Measurements from ENCODE around the gene ZBTB43. TPM values are rescaled to one million over a fixed set of nuclear protein-coding genes. Genes with fewer than 3 reads are reported as not detected.
"Not testable (repeated sequence)": the region's sequence is repeated elsewhere in the genome, so short reads cannot be mapped to it uniquely, and the experiment has no call there.

The ZBTB43 gene
- polyA plus RNA-seq, 4 donors, result 10.4 to 15.5 (median 14.5) TPM

DNA sequence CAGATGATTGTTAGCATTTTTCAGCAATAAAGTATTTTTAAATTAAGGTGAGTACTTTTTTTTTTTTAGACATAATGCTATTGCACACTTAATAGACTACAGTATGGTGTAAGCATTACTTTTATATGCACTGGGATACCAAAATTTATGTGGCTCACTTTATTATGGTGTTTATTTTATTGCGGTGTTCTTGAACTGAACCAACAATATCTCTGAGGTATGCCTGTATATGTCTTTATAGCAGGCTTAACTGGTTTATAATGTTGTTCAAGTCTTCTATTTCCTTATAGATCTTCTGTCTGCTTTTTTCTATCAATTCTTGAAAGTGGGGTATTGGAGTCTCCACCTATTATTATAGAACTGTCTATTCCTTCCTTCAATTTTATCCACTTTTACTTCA is 18.0 kb downstream of the ZBTB43 start:
- no peak for DNase-seq (ENCODE audit: low read depth in 4 of 4, low spot score in 2 of 4)

DNA sequence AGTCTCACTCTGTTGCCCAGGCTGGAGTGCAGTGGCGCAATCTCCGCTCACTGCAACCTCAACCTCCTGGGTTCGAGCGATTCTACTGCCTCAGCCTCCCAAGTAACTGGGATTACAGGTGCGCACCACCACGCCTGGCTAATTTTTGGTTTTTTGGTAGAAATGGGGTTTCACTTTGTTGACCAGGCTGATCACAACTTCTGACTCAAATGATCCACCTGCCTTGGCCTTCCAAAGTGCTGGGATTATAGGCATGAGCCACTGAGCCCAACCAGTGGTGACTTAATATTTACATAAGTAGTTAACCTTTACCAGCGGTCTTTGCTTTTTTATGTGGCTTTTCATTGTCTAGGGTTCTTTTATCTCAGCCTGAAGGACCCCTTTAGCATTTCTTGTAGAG is 19.2 kb downstream of the ZBTB43 start:
- DNase-seq (ENCODE audit: low read depth in 4 of 4, low spot score in 2 of 4), result not testable (repeated sequence)

DNA sequence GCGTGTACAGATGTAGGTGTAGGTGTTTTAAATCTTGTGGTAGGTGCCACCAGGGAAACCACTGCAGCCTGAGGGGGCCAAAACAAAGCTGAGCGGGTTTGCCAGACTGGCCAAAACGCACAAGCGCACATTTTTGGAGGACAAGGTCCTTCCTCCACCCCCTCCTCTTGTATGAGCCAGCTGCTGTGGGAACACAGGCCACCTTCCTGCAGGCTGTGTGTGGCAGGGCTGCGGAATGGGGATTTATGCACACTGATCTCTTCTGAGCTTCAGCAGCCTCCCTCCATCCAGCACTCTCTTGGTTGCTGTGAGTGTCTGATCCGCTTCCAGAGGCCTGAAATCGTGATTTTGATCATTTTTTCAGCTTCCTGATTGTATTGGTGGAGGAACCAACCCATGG is 22.4 kb downstream of the ZBTB43 start:
- no peak for DNase-seq (ENCODE audit: low read depth in 4 of 4, low spot score in 2 of 4)

DNA sequence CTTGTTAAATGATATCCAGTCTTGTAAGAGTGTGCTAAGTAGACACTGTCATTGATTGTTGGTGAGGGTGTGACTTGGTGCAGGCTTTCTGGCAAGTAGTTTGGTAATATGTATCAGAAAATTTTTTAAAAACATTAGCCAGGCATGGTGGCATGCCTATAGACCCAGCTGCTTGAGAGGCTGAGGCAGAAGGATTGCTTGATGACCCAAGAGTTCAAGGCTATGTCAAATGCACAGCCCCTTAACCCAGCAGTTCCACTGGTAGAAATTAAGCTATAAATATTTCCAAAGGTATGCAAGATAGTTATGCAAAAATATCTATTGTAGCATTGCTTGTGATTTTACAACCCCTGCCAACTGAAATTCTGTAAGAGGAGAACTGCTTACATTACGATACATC is 24.2 kb downstream of the ZBTB43 start:
- DNase-seq (ENCODE audit: low read depth in 4 of 4, low spot score in 2 of 4), result no peak

DNA sequence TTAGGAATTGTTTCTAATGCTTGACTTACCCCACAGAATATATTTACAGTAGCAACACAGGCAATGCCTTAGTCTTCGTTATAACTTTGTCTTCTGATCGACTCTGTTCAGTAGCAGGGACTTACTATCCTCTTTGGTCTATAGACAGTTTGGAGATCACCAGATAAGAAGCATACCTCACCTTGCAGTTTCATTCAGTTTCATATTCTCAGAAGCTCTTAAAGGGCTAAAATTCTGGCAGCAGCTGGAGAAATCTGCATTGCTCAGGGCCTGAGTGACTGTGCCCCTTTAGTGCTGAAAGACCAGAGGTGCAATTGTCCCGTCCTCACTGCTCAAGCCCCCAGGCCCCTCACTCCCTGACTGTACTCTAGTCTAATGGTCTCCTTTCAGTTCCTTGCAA is 26.0 kb downstream of the ZBTB43 start:
- DNase-seq (ENCODE audit: low read depth in 4 of 4, low spot score in 2 of 4), result no peak

DNA sequence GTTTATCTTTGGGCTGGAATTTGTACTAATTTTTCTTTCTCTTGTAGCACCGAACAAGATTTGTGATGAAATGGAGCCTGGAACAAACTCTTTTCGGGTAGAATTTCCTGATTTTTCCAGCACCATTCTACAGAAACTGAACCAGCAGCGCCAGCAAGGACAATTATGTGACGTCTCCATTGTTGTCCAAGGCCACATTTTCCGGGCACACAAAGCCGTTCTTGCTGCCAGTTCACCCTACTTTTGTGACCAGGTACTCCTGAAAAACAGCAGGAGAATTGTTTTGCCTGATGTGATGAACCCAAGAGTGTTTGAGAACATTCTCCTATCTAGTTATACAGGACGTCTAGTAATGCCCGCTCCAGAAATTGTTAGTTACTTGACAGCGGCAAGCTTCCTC is 27.6 kb downstream of the ZBTB43 start:
- no peak for DNase-seq (ENCODE audit: low read depth in 4 of 4, low spot score in 2 of 4)

DNA sequence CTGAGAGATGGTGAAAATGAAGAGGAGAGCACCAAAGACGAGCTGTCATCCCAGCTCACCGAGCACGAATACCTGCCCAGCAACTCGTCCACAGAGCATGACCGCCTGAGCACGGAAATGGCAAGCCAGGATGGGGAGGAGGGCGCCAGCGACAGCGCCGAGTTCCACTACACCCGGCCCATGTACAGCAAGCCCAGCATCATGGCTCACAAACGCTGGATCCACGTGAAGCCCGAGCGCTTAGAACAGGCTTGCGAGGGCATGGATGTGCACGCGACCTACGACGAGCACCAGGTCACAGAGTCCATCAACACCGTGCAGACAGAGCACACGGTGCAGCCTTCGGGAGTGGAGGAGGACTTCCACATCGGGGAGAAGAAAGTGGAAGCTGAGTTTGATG is 28.2 kb downstream of the ZBTB43 start:
- no peak for DNase-seq (ENCODE audit: low read depth in 4 of 4, low spot score in 2 of 4)

DNA sequence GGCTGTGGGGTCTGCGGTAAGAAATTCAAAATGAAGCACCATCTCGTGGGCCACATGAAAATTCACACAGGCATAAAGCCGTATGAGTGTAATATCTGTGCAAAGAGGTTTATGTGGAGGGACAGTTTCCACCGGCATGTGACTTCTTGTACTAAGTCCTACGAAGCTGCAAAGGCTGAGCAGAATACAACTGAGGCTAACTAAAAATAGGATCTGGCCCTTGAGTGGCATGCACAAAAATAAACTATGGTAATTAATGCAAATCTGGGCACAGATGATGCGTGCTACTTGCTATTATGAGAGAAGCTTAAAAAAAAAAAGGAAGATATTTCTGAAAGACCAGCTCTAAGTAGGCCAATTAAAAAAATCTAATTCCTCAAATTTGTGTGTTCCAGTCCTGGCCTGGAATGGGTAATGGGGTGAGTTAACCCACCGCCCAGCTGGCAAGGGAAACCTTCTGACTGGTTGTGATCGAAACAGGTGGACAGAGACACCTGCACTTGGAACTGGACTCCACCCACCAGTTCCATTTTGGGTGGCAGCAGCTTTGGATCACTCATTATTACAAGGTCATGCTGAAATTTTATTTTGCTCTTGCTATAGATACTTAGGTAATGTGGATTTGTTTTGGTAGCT is 29.0 kb downstream of the ZBTB43 start:
- no peak for DNase-seq (ENCODE audit: low read depth in 4 of 4, low spot score in 2 of 4)

DNA sequence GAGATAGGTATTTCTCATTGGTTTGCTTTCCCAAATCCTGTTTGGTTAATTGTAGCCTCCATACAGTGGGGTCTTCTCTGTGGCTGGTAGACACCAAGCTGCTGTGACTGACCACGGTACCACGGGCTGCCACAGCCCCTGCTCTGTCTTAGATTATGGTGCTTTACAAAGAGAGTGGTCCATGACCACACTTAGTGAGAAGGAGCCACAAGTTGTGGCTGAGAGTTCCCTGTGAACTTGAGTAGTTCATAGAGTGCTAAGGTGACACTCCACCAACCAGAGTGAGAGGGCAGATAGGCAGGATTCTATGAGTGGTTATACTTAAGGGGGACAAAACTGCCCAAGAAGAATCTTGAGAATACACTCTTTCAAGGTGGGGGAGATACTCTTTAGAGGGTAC is 29.8 kb downstream of the ZBTB43 start:
- no peak for DNase-seq (ENCODE audit: low read depth in 4 of 4, low spot score in 2 of 4)

DNA sequence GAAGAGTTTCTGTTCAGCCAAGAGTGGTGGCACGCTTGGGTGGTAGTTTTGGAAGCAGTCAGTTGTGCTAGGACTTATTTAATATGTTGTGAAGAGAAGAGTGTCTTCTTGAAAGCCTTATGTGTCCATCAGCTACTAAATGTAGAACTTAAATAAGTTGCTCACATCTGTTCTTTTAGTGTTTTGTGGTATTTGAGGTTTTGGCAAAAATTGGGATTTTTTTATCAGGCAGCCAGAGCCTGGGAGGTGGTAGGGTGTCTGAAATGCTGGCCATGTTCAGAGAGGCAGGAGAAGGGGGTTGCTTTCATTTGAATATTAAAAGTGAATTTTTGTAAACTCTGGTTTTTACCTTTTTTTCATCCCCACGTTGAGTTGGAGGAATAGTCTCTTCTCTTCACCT is 31.4 kb downstream of the ZBTB43 start:
- DNase-seq (ENCODE audit: low read depth in 4 of 4, low spot score in 2 of 4), result no peak

DNA sequence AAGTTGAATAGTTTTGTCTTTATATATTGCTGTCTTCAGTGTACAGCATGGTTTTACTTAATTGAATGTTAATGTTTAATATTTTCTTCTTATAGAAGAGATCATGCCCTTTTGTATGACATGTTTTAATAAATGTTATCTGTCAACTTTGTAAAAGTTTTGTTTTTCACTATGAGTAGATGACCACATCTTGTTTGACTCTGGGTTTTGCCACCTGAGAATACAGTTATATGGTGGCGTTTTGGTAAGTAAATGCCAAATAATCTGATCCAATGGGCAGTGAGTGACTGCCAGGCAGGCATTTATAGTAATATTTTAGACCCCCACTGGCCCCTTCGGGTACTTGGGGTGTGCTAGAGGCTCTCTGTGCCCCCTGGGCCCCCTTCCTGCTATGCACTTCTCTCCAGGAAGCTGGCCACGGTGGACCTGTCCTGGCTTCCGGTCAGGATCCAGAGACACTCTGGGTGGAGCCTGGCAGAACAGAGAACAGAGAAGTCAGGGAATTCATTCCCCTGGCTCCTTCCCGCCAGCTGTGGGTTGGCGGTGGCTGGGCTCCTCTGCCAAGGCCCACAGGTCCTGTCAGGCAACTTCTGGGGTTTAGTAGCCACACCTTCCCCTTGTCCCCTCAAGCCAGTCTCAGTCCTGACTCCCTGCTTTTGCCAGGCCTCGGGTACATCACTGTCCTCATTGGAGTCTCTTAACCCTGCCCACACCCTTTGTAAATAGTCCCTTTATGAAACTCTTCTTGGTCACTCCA is 33.4 kb downstream of the ZBTB43 start:
- DNase-seq (ENCODE audit: low read depth in 4 of 4, low spot score in 2 of 4), result no peak

DNA sequence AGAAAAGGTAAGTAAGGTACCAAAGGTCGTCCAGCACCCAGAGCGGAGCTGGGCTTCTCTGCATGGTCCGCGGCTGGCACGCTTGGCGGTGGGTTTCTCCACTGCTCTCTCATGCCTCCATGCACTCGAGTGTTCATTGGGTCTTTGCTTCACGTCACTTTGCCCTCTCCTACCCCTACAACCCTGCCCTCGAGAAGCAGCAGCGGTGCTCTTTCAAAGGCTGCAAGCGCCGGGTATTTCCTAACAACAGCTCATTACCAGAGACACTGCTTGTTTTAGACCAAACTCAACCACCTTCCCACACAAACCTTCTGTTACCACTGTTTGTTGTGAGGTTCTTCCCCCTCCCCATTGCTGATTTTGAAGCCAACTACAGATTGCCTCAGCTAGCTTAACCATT is 34.1 kb downstream of the ZBTB43 start:
- no peak for DNase-seq (ENCODE audit: low read depth in 4 of 4, low spot score in 2 of 4)

DNA sequence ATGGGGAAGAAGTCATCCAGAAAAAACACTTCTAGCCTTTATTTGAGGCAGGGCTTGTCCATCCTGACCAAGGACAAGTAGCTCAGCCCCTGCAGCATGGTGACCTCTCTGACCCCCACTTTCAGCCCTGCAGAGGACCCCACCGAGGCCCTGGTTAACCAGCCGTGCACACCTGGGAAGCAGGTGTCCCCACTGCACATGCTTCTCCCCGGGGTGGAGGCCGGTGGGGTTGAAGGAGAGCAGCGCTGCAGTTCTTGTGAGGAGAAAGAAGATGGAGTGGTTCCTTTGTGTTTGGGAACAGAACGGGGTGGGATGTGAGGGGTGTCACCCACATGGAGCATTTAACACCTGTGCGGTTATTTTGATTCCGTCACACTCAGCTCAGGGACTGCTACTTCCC is 34.5 kb downstream of the ZBTB43 start:
- no peak for DNase-seq (ENCODE audit: low read depth in 4 of 4, low spot score in 2 of 4)

DNA sequence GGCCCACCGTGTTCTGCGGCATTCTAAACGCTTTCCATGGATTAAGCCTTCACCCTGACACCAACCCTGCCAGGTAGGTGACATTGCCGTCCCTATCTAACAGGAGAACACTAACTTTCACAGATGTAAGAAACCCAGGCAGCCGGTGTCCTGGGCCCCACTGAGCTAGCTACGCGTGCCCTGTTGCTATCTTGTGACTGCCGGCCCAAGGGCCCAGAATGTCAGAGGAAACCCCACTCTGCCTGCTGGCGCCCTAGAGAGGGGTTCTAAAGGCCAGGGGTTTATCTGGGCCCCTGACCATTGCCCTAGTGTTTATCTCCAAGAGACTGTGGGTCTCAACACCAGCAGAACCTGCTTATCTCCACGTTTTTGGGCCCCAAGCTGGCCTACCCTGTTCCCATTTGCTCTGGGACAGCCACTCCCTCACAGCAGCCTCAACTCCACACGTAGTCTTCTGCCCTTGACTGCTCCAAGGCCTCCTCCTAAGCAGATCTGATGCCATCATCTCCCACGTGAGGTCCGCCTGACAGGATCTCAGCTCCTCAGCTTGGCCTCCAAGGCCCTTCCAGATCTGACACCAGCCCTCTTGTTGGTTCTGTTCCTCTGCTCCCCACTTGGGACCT is 37.5 kb downstream of the ZBTB43 start:
- no peak for DNase-seq (ENCODE audit: low read depth in 4 of 4, low spot score in 2 of 4)

DNA sequence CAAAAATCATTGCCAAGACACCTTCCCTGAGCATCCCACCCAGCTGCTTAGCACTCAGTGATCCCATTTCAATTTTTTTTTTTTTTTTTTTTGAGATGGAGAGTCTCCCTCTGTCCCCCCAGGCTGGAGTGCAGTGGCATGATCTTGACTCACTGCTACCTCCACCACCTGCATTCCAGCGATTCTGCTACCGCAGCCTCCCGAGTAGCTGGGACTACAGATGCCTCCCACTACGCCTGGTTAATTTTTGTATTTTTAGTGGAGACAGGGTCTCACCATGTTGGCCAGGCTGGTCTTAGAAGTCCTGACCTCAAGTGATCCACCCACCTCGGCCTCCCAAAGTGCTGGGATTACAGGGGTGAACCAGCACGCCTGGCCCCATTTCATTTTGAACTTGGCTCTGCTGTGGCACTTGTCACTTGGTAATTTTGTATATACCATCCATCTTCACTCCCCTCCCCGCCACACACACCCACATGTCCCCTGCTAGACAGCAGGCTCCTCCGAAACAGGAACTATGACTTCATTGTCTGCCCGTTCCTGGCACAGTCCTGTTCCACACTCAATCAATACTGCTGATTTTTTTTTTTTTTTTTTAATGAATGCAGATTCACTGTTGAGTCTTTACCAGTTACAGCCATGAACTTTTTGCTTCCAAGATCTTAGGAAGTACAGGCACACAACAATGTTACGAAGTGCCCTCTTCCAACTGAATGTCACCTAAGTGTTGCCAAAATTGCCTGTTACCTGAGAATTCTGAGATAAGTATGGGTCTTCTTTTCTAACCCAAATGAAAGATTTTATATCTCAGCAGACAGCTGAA is 38.3 kb downstream of the ZBTB43 start:
- no peak for DNase-seq (ENCODE audit: low read depth in 4 of 4, low spot score in 2 of 4)

DNA sequence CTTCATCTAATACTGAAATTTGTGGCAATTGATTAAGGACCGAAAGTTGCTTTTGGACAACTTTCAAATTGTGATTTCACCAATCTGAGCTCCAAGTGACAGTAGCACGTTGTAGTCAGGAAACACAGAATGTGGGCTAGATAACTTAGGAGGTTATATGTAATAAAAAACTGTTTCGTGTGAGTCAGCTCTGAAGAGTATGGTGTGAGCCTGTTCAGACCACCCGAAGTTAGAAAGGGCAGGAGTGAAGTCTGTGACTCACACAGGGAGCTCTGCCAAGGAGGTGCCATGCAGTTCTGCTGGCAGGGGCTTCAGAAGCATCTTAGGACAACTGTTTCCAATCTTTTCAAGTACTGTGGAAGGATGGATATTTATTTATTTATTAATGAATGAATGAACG is 39.2 kb downstream of the ZBTB43 start:
- DNase-seq (ENCODE audit: low read depth in 4 of 4, low spot score in 2 of 4), result no peak

DNA sequence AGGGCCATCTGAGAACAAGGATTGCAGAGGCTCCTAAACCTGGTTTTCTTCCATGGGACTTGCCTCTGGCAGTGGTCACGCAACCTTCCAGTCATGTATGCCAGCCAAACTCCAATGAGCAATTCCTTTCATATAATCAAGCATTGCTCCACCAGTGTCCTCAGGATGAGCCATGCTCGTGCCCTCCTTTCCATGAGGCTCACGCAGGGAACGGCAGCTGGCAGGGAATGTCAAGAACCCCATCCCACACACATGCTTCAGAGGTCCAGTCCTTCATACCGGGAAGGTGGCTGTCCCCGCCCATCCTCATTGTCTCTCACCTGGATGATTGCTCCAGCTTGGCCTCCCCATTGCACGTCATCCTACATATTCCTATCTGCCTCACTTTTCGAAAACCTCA is 42.2 kb downstream of the ZBTB43 start:
- no peak for DNase-seq (ENCODE audit: low read depth in 4 of 4, low spot score in 2 of 4)

DNA sequence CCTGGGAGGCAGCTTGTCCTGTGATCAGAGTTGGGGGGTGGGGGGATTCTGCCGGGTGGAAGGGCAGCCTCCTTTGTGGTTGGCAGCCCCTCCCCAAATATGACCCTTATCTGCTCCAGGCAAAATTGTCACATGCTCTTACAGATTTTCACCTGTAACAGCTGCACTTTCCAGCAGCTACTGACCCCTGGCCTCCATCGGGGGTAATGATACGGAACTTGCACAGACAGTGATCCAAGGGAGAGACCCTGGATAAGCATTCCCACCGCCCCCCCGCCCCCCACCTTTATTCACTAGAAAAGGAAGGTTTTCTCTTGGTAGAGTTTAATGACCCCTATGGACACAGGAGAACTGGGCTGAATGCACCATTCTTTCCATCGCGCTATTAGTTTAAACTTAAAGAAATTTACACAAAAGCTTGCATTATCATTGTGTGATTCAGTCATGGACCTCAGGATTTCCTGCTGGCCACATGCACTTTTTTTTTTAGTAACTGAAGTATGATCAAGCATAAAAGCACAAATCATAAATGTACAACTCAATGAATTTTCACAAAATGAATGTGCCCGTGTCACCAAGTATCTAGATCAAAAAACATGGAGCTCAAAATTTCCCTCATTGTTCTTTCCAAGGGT is 44.9 kb downstream of the ZBTB43 start:
- no peak for DNase-seq (ENCODE audit: low read depth in 4 of 4, low spot score in 2 of 4)

DNA sequence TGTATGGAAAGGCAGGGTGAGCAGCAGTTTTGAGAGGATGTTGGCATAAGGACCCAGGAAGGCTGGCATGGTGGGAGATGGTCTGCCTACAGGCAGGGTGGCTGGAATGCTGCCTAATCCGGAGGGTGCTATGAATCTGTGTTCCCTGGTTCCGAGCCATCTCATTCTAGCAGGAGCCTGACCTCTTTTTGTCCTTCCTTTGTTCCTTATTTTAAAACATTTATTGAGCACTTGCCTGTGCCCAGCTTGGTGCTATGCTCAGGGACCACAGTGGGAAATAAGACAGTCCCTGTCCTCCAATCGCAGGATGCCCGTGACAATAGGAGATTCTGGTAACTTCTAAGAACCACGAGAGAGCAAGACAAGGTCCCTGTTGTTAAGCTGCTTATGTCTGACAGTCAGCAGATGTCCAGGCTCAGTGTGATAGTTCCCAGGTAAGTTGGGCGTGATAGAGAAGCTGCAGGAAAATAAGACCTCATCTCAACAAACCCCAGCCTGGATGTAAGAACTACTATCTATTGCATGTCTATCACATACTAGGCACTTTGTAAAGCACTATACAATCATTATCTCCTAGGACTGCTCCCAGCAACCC is 46.5 kb downstream of the ZBTB43 start:
- no peak for DNase-seq (ENCODE audit: low read depth in 4 of 4, low spot score in 2 of 4)

DNA sequence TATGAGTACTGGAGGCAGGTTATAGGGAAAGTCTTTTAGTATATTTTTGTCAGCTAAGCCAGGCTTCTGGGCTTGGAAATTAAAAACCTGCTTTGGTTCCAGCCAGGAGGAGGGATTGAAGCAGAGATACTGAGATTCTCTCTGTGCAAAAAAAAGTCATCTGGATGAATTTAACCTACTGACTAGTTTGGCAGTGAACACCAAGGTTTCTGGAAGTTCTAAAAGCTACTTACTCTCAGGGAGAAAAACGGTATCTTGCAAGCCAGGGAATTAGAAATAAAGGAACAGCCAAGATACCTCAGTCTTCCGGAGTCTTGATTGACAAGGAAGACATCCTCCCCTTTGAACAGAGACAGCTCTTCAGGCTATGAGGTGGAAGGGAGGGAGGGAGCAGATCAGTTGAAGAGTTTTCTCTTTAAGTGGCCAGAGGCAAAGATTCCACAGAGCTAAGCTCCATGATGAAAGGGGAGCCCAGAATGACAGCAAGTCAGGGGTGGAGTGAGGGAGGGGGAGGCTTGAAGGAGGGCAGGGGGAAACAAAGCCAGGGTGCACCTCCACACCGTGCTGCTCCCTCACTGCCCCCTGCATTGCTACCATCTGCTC is 47.3 kb downstream of the ZBTB43 start:
- DNase-seq (ENCODE audit: low read depth in 4 of 4, low spot score in 2 of 4), result no peak

Measured in left renal cortex interstitium (tissue), 4 donors.